ENCODE measurements around the gene SAE1. TPM values are rescaled to one million over a fixed set of nuclear protein-coding genes. Genes with fewer than 3 reads are reported as not detected.

SAE1 gene
- polyA plus RNA-seq, 3 donors: 28.3 to 54.2 (median 46.5) TPM

DNA sequence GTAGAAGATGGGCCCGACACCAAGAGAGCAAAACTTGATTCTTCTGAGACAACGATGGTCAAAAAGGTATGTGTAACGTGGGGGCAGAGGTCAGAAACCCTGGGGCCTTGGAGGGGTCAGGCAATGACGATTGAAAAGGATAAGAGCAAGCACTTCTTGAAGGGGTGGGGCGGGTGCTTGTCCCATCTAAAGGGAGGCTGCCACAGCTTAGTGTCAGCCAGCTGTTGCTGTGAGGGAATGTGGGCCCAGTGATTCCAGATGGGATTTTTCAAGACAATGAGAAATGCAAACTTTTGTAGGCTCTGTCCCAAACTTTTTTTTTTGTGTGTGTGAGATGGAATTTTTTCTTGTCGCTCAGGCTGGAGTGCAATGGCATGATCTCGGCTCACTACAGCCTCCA, 24.5 kb downstream of the SAE1 start:
- H4K20me1 ChIP-seq (ENCODE audit: insufficient read depth, low read length): no peaks in the 10 kb centered on the region
- H3K4me2 ChIP-seq (replicated peaks; ENCODE audit: extremely low read depth, low read length, poor library complexity, severe bottlenecking): no peak overlapping the region
- no peak overlapping the region for H2AFZ ChIP-seq (ENCODE audit: insufficient read depth, low read depth, low read length, poor library complexity, severe bottlenecking)
- peaks cover 35% of the 10 kb centered on the region for H3K4me1 Mint-ChIP-seq
- H3K9me3 ChIP-seq (replicated peaks in 1 of 2; ENCODE audit: control insufficient read depth in 1 of 2, insufficient read depth in 1 of 2, low read length in 2 of 2): no peaks in the 10 kb centered on the region
- H3K4me3 Mint-ChIP-seq: no peak overlapping the region
- H3K9ac ChIP-seq (ENCODE audit: insufficient read depth, low read length, poor library complexity, severe bottlenecking): no peak overlapping the region
- no peaks in the 10 kb centered on the region for H3K27me3 ChIP-seq (ENCODE audit: control insufficient read depth in 2 of 2, insufficient read depth in 2 of 2, low read length in 2 of 2)
- H3K27me3 Mint-ChIP-seq (ENCODE audit: low read depth in 3 of 3): peaks cover 0 to 5% (median 0%) of the 10 kb centered on the region in 3 donors
- peaks cover 0 to 2% (median 0%) of the 10 kb centered on the region in 7 donors for H3K9me3 Mint-ChIP-seq
- H3K27ac Mint-ChIP-seq: peak overlapping the region in 1 of 7 donors; percentile 45
- H3K79me2 ChIP-seq (ENCODE audit: insufficient read depth, low read length): peaks cover 12% of the 10 kb centered on the region
- H3K4me3 ChIP-seq (replicated peaks in 1 of 3; ENCODE audit: low read depth in 2 of 3, low read length in 3 of 3): no peak overlapping the region
- no peak for DNase-seq
- H3K4me1 ChIP-seq (ENCODE audit: control insufficient read depth in 1 of 2, insufficient read depth in 2 of 2, low read length in 2 of 2): peaks cover 30 to 31% of the 10 kb centered on the region in 2 donors
- 86% methylated on average over 5 of the region's 7 CpGs for WGBS (ENCODE audit: insufficient coverage)
- no peak overlapping the region for H3K27ac ChIP-seq (ENCODE audit: low read depth in 1 of 2, low read length in 2 of 2)
- TF ChIP-seq, protein P1, sequence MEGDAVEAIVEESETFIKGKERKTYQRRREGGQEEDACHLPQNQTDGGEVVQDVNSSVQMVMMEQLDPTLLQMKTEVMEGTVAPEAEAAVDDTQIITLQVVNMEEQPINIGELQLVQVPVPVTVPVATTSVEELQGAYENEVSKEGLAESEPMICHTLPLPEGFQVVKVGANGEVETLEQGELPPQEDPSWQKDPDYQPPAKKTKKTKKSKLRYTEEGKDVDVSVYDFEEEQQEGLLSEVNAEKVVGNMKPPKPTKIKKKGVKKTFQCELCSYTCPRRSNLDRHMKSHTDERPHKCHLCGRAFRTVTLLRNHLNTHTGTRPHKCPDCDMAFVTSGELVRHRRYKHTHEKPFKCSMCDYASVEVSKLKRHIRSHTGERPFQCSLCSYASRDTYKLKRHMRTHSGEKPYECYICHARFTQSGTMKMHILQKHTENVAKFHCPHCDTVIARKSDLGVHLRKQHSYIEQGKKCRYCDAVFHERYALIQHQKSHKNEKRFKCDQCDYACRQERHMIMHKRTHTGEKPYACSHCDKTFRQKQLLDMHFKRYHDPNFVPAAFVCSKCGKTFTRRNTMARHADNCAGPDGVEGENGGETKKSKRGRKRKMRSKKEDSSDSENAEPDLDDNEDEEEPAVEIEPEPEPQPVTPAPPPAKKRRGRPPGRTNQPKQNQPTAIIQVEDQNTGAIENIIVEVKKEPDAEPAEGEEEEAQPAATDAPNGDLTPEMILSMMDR (IDR thresholded peaks at IDR 0.05): no peak
- peaks cover 52 to 75% of the 10 kb centered on the region in 2 donors for H3K36me3 Mint-ChIP-seq
- intact Hi-C loops (cut with micrococcal nuclease): loop anchor here in 1 of 2 donors (10.0 kb wide), 1 partner anchor 270 kb away; no protein-coding TSS in a partner anchor
- H3K36me3 ChIP-seq (replicated peaks in 1 of 2; ENCODE audit: control insufficient read depth in 1 of 2, insufficient read depth in 2 of 2, low read length in 2 of 2): peaks cover 41 to 67% of the 10 kb centered on the region in 2 donors

DNA sequence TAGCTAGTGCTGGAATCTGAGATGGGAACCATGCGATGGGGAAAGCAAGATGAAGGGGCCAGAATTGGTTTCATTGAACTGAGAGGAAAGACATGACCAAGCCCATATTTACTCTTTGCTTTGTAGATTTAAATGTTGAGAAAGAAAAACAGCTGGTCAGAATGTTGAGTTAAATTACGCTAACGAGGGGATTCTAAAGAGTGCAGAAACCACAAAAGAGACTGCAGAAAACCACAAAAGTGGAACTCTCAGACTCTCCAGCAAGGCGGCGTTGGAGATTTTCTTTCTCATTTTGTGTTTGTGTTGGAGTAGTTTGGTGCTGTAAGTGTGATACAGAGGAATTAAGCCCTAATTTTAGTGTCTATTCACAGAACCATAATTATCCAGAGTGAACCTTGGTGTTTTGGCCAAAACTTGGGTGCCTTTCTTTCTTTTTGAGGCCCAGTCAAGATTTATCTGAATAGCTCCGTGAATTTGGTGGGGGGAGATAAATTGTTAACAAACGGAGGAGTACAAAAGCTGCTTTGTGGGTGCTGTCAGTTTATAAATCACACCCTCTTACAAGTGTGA, 26.3 kb downstream of the SAE1 start:
- intact Hi-C loops (cut with micrococcal nuclease): loop anchor here in 1 of 2 donors (10.0 kb wide), 1 partner anchor 268 kb away; no protein-coding TSS in a partner anchor
- Histone ChIP-seq H3K27ac (ENCODE audit: low read depth in 1 of 2, low read length in 2 of 2) (peak overlapping the region in 1 of 2 donors; percentile 67), H3K79me2 (ENCODE audit: insufficient read depth, low read length) (peaks cover 11% of the 10 kb centered on the region), H3K4me3 (replicated peaks in 1 of 3; ENCODE audit: low read depth in 2 of 3, low read length in 3 of 3) (peak overlapping the region in 1 of 3 experiments; percentile 59), H3K4me2 (replicated peaks; ENCODE audit: extremely low read depth, low read length, poor library complexity, severe bottlenecking) (peak overlapping the region; percentile 71), H4K20me1 (ENCODE audit: insufficient read depth, low read length) (no peaks in the 10 kb centered on the region), H3K27me3 (ENCODE audit: control insufficient read depth in 2 of 2, insufficient read depth in 2 of 2, low read length in 2 of 2) (no peaks in the 10 kb centered on the region), H3K36me3 (replicated peaks in 1 of 2; ENCODE audit: control insufficient read depth in 1 of 2, insufficient read depth in 2 of 2, low read length in 2 of 2) (peaks cover 34 to 59% of the 10 kb centered on the region in 2 donors), H3K4me1 (ENCODE audit: control insufficient read depth in 1 of 2, insufficient read depth in 2 of 2, low read length in 2 of 2) (peaks cover 30 to 31% of the 10 kb centered on the region in 2 donors), H3K9ac (ENCODE audit: insufficient read depth, low read length, poor library complexity, severe bottlenecking) (no peak overlapping the region), H3K9me3 (replicated peaks in 1 of 2; ENCODE audit: control insufficient read depth in 1 of 2, insufficient read depth in 1 of 2, low read length in 2 of 2) (no peaks in the 10 kb centered on the region), H2AFZ (ENCODE audit: insufficient read depth, low read depth, low read length, poor library complexity, severe bottlenecking) (peak overlapping the region; percentile 41)
- Mint-ChIP-seq H3K36me3 (peaks cover 41 to 72% of the 10 kb centered on the region in 2 donors), H3K27me3 (ENCODE audit: low read depth in 3 of 3) (peaks cover 0 to 3% (median 0%) of the 10 kb centered on the region in 3 donors), H3K9me3 (peaks cover 0 to 2% (median 0%) of the 10 kb centered on the region in 7 donors), H3K4me1 (peaks cover 35% of the 10 kb centered on the region), H3K27ac (peak overlapping the region; percentile 9 to 81 (median 75)), H3K4me3 (peak overlapping the region; percentile 22 to 69)
- WGBS (ENCODE audit: insufficient coverage): 0% methylated on average over 2 of the region's 7 CpGs
- DNase-seq: peak in 2 of 3 donors; percentile 13 to 21
- TF ChIP-seq, protein P1 (IDR thresholded peaks at IDR 0.05): no peak
